GM19025 (cell line): Measurements from ENCODE around the gene ZNF43.
A peak's percentile ranks its signal among the peaks of the same experiment; 100 is the strongest.
"Not testable (repeated sequence)": the region's sequence is repeated elsewhere in the genome, so short reads cannot be mapped to it uniquely, and the experiment has no call there.

Experiments
- ATAC-seq: cut with Tn5 transposase; IDR thresholded peaks from one replicate; pipeline ENCODE4 v1.9.1; 2021; ENCODE audit warnings: mild to moderate bottlenecking, low read depth, moderate library complexity; ENCODE audit not compliant: unreplicated experiment

The ZNF43 gene

DNA sequence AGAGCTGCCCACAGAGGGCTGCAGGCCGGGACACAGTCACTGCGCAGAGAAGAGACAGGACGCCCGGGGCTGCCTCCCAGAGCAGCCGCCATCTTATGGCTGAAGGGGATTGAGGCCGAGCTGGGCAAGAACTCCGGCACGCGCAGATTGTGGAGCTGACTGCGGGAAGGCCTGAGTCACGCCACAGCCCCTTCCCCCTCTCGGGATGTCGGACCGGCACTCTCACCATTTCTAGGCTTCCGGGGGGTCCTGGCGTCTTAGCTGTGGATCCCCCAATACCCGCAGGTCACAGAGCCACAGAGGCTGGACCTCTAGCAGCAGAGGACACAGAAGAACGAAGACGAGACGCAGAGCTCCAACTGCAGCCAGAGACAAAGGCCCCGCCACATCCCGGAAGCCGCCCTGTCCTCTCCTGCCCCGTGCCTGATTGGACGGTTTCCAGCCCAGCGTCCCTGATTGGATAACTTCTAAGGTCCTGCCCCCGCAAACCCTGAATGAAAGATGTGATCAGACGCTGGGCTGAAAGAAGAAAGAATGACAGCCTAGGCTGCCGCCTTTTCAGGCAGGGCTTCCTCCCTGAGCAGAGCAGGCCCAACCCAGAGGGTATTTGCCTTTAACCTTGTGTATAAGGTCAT lies at the start of gene ZNF43:
TSS of gene ZNF43 (minus strand) at position 373 of the 635 bp plus-strand sequence. CDS start at position 229, 144 bp downstream.
- peak; percentile 94 for ATAC-seq

DNA sequence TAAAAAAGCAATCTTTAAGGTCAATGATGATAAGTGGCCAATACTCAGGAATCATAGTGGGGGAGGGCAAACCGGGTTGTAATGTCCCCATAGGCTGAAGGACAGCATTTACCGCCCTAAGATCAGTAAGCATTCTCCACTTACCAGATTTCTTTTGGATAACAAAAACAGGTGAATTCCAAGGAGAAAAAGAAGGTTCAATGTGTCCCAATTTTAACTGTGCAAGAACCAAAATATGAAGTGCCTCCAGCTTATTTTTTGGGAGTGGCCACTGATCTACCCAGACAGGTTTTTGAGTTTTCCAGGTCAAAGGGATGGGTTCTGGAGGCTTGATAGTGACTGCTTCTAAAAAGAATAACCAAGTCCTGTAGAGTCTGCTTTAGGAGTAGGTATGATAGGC lies 49.5 kb upstream of the ZNF43 start:
- ATAC-seq = not testable (repeated sequence)

DNA sequence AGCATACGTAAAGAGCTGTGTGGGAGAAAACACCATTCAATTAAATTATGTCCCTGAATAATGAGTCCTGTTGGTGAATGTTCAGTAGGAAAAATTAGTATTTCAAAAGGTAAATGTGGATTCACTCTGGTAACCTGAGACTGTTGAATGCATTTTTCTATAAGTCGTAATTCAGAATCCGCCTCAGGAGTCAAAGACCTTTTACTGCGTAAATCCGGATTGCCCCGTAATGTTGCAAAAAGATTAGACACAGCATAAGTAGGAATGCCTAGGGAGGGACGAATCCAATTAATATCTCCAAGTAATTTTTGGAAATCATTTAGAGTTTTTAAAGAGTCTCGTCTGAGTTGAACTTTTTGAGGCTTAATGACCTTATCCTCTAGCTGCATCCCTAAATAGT lies 48.8 kb upstream of the ZNF43 start:
- not testable (repeated sequence) for ATAC-seq

DNA sequence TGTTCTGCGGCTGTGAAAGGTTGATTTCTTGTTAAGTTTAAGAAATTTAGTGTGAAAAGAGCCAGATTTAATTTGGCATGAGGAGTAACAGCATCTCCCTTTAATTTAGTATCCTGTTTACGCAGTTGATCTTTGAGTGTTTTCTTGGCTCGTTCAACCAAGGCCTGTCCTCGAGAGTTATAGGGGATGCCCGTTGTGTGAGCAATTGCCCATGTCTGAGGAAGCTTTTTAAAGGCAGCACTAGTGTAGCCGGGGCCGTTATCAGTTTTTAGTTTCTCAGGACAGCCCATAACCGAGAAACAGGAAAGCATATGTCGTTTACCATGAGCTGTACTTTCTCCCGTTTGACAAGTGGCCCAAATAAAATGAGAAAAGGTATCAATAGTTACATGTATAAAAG lies 47.5 kb upstream of the ZNF43 start:
- no peak for ATAC-seq

DNA sequence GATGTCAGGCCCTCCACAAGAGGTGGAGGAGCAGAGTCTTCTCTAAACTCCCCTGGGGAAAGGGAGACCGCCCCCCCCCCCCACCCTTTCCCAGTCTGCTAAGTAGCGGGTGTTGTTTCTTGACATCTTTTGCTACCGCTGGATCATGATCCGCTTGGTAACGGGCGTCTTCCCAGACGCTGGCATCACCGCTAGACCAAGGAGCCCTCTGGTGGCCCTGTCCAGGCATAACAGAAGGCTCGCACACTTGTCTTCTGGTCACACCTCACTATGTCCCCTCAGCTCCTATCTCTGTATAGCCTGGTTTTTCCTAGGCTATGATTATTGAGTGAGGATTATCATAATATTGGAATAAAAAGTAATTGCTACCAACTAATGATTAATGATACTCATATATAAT lies 44.8 kb upstream of the ZNF43 start:
- ATAC-seq = not testable (repeated sequence)

DNA sequence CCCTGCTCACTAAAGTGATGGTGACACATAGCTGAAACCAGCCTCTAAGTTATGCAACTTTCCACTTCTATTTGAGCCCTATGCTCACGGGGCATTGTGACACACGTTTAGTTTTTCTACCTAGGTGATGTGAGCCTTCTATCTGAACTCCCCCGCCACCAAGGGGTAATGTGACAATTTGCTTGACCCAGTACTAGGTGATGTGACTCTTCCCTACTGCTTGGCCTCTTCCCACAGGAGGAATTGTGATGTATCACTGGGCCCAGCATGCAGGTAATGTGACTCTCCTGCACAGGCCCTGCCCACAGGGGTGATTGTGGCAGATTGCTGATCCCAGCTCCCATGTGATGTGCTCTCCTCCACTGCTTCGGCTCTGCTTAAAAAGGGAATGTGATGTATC lies 42.7 kb upstream of the ZNF43 start:
- no peak for ATAC-seq

DNA sequence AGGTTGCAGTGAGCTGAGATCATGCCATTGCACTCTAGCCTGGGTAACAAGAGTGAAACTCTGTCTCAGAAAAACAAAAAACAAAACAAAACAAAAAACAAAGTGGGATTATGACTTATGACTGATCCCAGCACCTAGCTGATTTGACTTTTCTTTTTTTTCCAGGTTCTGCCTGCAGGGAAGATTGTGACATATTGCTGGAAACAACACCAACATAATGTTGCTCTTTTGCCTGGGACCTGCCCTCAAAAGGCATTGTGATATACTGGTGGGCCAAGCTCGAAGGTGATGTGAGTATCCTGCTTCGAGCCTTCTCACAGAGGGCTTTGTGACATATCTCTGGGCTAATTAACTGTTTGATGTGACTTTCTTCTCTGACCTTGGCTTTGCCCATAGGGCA lies 42.0 kb upstream of the ZNF43 start:
- no peak for ATAC-seq

DNA sequence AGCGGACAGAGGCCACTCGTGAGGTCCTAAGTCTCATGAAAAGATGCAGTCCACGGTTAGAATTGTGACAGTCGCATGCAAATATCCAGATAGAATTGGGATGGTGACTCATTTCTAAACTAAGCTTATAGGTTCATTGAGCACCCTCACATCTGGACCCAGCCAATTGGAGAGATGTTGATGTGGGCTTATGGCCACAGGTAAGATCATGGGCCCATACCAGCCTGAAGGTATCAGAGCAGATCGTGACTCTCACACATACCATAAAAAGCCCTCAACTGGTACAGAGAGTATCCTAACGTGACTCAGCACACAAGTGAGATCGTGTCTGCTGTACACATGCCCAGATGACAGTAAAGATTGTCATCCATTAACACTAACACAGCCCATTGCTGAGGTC lies 40.6 kb upstream of the ZNF43 start:
- ATAC-seq = not testable (repeated sequence)

DNA sequence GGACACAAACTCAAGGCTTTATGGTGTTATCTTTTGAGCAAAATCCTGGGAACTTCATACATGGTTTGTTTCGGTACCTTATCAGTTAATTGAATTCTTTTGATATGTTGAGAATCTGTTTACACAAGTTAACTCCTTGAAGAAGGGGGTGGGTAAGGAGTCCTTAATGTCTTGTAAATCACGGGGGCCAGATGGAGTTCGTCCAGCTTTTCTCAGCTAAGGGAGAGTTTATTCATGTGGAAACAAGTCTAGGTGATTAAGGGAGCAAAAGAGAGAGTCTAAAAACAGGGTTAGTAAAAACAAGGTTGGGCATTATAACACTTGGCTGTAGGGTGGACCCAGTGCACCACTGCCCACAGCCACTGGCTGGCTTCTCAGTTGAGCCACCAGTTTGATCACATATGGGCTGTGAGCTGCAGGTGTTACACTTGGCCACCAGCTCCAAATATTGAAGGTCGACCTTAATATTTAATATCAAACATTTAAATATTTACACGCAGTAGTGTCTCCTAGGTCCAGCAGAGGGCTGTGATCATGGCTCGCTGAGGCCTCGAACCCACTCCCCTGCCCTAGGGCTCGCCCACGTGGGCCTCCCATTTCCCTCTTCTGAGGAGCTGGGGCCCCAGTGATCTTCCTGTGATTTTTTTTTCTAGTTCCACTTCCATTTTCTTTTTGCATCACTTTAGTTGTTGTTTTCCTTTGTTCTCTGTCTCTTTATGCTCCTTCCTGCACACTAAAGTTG lies 21.0 kb upstream of the ZNF43 start:
- ATAC-seq = no peak

DNA sequence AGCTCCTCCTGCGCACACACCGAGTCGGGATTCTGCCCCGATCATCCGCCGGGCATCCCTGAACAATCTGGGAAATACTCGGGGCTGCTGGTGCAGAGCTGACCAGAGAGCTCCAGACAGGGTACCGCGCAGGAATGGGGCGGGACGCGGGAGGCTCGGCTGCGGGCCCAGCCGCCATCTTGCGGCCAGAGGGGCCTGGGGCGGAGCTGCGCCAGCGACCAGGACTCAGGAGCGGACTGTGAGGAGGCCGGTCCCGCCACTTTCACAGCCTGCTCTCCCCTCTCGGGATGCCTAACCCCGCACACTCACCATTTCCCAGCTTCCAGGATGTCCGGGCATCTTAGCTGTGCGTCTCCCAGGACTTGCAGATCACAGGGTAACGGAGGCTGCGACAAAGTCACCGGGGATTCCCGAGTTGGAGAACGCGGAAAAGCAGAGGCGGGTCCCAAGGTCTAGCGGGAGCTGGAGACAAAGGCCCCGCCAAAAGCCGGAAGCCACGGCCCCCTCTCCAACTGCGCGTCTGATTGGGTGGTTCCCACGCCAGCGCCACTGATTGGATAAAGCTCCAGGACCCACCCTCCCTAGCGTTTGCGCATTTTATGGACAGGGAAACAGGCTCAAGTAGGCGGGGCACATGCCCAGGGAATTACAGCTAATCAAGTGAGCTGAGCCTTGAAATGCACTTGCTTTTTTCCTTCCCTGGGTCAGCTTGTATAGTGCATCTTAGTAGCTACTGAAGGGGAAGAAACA lies 15.8 kb upstream of the ZNF43 start:
- ATAC-seq = peak; percentile 95

DNA sequence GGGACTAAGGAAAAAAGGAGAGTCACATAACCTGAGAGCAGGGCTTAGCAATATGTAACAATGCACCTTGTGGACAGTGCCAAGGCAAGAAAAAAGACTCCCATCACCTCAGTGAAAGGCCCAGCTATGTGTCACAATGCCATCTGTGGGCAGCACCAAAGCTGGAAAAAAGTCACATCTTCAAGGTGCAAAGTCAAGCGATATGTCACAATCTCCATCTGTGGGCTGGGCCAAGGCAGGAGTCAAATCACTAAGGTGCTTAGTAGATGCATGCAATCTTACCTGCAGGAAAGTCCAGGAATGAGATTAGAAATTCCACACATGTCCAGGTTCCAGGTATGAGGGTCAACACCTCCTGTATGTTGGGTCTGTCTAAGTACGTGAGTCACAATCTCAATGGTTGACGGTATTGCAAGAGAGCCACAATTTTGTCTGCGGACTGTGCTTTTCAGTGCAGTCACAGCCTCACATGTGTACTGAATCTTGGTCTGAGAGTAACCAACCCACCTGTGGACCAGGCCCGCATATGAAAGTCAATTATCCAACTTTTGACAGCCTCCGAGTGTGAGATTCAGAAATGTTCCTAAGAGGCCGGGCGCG lies 14.8 kb upstream of the ZNF43 start:
- no peak for ATAC-seq

DNA sequence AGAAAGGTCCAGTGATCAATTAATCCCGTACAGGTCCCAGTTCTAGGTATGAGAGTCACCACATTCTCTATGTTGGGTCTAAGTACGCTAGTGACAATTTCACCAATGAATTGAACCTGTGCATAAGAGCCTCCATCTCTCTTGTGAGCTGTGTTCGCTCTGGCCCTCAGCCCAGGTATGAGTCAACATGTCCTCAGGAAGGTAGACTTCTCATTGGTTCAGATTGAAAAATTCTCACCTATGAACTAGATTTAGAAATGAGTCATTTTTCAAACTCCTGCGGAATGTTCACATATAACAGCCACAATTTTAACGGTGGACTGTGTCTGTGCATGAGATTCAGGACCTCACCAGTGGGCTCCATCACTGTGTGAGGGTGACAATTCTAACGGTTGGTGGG lies 12.7 kb upstream of the ZNF43 start:
- no peak for ATAC-seq

DNA sequence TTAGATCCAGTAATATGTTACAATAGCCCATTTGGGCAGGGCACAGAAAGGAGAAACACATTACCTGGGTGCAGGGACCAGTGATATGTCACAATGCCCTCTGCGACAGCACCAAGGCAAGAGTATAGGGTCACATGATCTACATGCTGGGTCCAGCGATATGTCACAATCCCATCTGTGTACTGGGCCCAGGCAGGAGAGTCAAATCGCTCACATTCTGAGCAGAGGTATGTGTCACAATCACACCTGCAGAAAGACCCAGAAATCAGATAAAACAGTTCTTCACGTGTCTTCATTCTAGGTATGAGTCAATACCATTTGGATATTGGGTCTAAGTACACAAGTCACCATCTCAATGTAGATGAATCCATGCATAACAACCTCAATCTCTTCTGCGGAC lies 7.1 kb upstream of the ZNF43 start:
- ATAC-seq = no peak

DNA sequence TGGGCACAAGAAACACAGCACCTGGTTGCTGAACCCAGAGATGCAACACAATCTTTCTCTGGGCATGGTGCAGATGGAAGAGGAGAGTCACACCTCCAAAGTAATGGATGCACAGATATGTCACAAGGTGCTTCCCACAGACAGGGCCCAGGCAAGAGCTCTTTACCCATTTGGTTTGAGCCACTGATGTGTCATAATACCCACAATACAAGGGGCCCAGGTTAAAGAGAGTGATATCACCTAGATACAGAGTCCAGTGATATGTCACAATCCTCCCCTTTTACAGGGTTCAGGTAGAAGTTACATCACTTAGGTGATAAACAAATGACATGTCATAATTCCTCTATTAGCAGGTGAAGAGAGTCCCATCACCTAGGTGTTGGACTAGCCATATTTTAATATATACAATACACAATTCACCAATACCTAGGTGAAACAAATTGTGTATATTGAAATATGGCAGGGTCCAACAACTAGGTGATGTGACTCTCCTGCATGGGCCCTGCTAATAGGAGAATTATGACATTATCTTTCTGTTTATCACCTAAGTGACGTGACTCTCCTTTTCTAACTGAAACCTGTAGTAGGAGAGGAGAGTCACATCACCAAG lies 5.6 kb upstream of the ZNF43 start:
- no peak for ATAC-seq

DNA sequence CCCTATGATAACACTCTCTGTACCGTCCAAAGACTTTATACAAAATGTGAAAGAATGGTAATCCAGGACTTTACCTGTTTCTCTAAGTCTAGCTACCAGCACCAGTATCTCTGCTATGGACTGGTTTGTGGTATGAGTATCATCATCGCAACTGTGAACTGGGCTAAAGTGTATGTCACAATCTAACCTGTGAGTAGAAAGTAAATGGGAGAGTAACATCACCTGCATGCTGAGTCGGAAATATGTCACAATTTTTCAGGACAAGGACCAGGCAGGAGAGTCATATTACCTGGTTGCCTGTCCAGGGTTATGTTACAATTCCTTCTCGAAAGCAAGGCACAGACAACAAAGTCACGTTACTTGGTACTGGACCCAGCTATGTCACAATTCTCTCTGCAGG lies 5.1 kb upstream of the ZNF43 start:
- no peak for ATAC-seq

DNA sequence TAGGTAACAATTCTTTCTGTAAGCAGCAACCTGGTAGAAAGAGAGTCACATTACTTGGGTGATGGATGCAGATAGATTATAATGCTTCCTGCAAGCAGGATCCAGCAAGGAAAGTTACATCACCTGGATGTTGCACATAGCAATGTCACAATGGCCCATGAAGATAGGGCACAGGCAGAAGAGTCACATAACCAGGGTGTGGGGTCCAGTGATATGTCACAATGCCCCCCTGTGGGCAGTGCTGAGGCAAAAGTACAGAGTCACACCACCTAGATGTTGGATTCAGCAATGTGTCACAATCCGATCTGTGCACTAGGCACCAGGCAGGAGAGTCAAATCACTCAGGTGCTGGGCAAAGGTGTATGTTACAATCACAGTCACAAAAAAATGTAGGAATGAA lies 4.0 kb upstream of the ZNF43 start:
- no peak for ATAC-seq

DNA sequence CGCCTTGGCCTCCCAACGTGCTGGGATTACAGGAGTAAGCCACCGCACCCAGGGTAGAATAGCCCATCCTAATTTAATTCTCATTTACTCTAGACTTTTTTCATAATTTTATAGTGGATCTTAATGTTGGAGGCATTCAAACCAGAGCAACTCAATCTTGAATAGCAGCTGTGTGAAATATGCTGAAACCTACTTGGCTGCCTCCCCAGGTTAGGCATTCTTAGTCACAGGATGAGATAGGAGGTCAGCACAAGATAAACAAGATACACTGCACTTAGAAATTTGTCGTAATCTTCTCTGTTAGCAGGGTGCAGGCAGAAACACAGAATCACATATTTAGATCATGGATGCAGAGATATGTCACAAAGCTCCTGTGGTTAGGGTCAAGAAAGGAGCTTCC lies 2.7 kb upstream of the ZNF43 start:
- no peak for ATAC-seq

DNA sequence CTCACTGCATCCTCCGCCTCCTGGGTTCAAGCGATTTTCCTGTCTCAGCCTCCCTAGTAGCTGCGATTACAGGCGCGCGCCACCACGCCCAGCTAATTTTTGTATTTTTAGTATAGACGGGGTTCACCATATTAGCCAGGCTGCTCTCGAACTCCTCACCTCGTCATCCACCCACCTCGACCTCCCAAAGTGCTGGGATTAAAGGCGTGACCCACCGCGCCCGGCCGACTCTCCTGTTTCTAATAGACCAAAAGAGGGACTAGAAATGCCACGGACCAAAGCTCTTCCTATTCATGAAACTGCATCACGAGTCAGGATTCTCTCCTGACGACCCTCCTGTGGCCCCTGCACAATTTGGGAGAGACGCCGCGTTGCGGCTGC lies 563 bp downstream of the ZNF43 start:
- ATAC-seq = no peak

DNA sequence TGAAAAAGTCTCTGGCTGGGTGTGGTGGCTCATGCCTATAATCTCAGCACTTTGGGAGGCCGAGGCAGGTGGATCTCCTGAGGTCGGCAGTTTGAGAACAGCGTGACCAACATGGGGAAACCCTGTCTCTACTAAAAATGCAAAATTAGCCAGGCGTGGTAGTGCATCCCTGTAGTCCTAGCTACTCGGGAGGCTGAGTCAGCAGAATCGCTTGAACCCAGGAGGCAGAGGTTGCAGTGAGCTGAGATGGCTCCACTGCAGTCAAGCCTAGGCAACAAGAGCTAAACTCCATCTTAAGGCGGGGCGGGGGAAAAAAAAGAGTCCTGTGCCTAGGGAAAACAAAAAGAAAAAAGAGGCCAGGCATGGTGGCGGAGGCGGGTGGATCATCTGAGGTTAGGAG lies 2.2 kb downstream of the ZNF43 start:
- ATAC-seq = no peak

DNA sequence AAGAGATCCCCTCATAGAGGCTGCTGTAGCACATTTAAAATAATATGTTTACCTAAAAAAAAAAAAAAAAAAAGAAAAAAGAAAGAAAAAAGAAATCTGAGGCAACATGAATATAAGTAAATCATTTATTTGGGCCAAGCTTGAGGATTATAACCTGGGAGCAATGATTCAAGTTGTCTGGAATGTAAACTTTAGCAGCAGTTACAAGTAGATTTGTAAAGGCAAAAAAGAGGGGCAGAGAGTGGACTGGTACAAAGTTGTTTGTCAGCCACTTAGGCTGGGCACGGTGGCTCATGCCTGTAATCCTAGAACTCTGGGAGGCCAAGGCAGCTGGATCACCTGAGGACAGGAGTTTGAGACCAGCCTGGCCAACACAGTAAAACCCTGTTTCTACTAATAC lies 11.3 kb downstream of the ZNF43 start:
- ATAC-seq = no peak

DNA sequence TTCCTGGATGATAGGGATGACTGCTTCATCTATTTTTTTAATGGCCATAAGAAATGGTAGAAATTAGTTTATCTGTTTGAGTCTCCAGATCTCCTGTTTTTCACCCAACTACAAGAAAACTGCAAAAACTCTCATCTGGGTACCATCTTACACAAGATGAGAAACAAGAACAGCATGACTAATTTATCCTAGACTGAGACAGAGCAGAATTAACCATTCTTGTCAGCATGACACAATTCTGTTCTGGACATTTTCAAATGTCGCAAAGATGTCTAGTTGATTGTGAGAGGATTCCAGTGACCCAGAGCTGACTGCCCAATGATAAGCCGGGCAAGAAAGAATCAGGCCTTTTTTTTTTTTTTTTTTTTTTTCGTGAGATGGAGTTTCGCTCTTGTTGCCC lies 12.8 kb downstream of the ZNF43 start:
- no peak for ATAC-seq
